K562 (cell line): ENCODE results near the gene SAPCD1. TPM values are rescaled to one million over a fixed set of nuclear protein-coding genes. Genes with fewer than 3 reads are reported as not detected.
A peak's percentile ranks its signal among the peaks of the same experiment; 100 is the strongest.

ENCODE experiments used
- ADNP ChIP-seq: fragments of 200-800 bp; sonication (Bioruptor generic); IDR thresholded peaks from 2 replicates; pipeline ENCODE4 v1.6.1; 2016; ENCODE audit warnings: missing genetic modification characterization, missing compliant biosample characterization
- ARID4B ChIP-seq: sonication (generic); formaldehyde crosslinking; IDR thresholded peaks from 2 replicates; pipeline ENCODE4 v1.8.0; 2022; ENCODE audit warnings: mild to moderate bottlenecking, missing genetic modification reagents
- BRD4 ChIP-seq: fragments of 200-600 bp; sonication (generic); IDR thresholded peaks from 2 replicates; pipeline ENCODE4 v1.6.1; 2017; ENCODE audit warnings: inconsistent platforms
- EP300 ChIP-seq: IDR thresholded peaks from 2 replicates; pipeline ENCODE4 v1.6.1; 2012; ENCODE audit warnings: low read length, improper control_type of control experiment
- FOXK1 ChIP-seq: sonication (generic); formaldehyde crosslinking; IDR thresholded peaks from 2 replicates; pipeline ENCODE4 v1.8.0; 2022; ENCODE audit warnings: missing genetic modification reagents, mild to moderate bottlenecking, borderline replicate concordance
- HNRNPLL ChIP-seq: fragments of 200-400 bp; formaldehyde crosslinking; IDR thresholded peaks from 2 replicates; pipeline ENCODE4 v1.6.1; 2017; ENCODE audit warnings: low read length, low read depth, mild to moderate bottlenecking; ENCODE audit not compliant: poor library complexity, severe bottlenecking
- NFE2L1 ChIP-seq: fragments of 450-650 bp; IDR thresholded peaks from 2 replicates; pipeline ENCODE4 v1.6.1; 2016; ENCODE audit warnings: missing genetic modification characterization, low read depth, mild to moderate bottlenecking, missing compliant biosample characterization, moderate library complexity, borderline replicate concordance
- POLR2A ChIP-seq: fragments of 450-650 bp; conservative IDR thresholded peaks from 2 replicates; pipeline ENCODE4 v1.6.1; 2016
- SP1 ChIP-seq: sonication (generic); formaldehyde crosslinking; IDR thresholded peaks from 2 replicates; pipeline ENCODE4 v1.8.1; 2022; ENCODE audit warnings: mild to moderate bottlenecking, missing genetic modification reagents
- TBL1XR1 ChIP-seq, 2 experiments: IDR thresholded peaks; 2 replicates each; pipeline ENCODE4 v1.6.1; 2012; ENCODE audit warnings: improper control_type of control experiment in 2 of 2, low read length in 2 of 2, mild to moderate bottlenecking in 1 of 2
- ZBTB2 ChIP-seq: fragments of 450-650 bp; IDR thresholded peaks from 2 replicates; pipeline ENCODE4 v1.6.1; 2016; ENCODE audit warnings: antibody characterized with exemption
- ZNF224 ChIP-seq: sonication (generic); formaldehyde crosslinking; IDR thresholded peaks from 2 replicates; pipeline ENCODE4 v1.8.0; 2022; ENCODE audit warnings: mild to moderate bottlenecking, missing genetic modification reagents
- ZNF23 ChIP-seq: fragments of 250-450 bp; sonication (Bioruptor Pico); IDR thresholded peaks from 2 replicates; pipeline ENCODE4 v1.4.0; 2020; ENCODE audit warnings: mild to moderate bottlenecking
- ZNF445 ChIP-seq: fragments of 250-450 bp; sonication (Bioruptor Pico); IDR thresholded peaks from 2 replicates; pipeline ENCODE4 v1.4.0; 2020; ENCODE audit warnings: low read depth, mild to moderate bottlenecking, moderate library complexity
- polyA plus RNA-seq, 8 experiments: library from polyadenylated mRNA; depleted of rRNA in 4 of 8; stranded (reverse) in 5 of 8; unstranded in 3 of 8; fragments of >200 nt; fragmentation: Nextera tagmentation in 2 of 8; fragmentation: Illumina TruSeq in 1 of 8; extraction: Ambion mirVana in 2 of 8; extraction: Trizol in 1 of 8; gene quantifications; 2 replicates each; pipeline versions ENCODE4 v1.2.1 to v1.2.3, GENCODE V29; 2011 to 2014; ENCODE audit warnings: inconsistent platforms in 1 of 8, missing spikeins in 1 of 8
- total RNA-seq, 7 experiments: library from RNA; depleted of rRNA in 6 of 7; stranded (reverse); fragments of >200 nt in 6 of 7; fragmentation: Illumina TruSeq in 2 of 7; extraction: Trizol in 2 of 7; gene quantifications; 2 replicates each; pipeline versions ENCODE4 v1.2.1 to v1.2.3, GENCODE V29; 2011 to 2021; ENCODE audit warnings: low replicate concordance in 1 of 7
- TF ChIP-seq, protein P1 (sequence below), 2 experiments: IDR thresholded peaks; 2 replicates each; pipeline ENCODE4 v1.6.1; 2012; ENCODE audit warnings: improper control_type of control experiment in 2 of 2, low read depth in 2 of 2, low read length in 2 of 2, borderline replicate concordance in 1 of 2
- TF ChIP-seq, protein P2 (sequence below): fragments of 250-450 bp; sonication (Bioruptor Pico); IDR thresholded peaks from 2 replicates; pipeline ENCODE4 v1.9.0; 2021; ENCODE audit warnings: mild to moderate bottlenecking, inconsistent platforms

The SAPCD1 gene
- total and polyA plus RNA-seq, 9 of the 15 experiments (the other 6 are each of a cell fraction or from before 2014, with no cell fraction given) = 2.6 to 30.2 (median 7.4) TPM

- TF ChIP-seq ZBTB2 = 0 out of 2 replicates have a peak, but pooled peaks have one; percentile 16
- peak; percentile 99 for TF ChIP-seq POLR2A
- no peak for TF ChIP-seq HNRNPLL
- TF ChIP-seq ZNF445 = 0 out of 2 replicates have a peak, but pooled peaks have one; percentile 57
- TF ChIP-seq SP1 (CRISPR knock-in tag) = peak; percentile 88; the same call in 1 of the 2 replicates
- no peak for TF ChIP-seq ADNP (tag)
- peak; percentile 67 for TF ChIP-seq EP300
- TF ChIP-seq ZNF224 (CRISPR knock-in tag) = peak; percentile 89
- no peak for TF ChIP-seq NFE2L1 (tag)
- TF ChIP-seq ARID4B (CRISPR knock-in tag) = peak; percentile 76
- peak; percentile 98 for TF ChIP-seq FOXK1 (CRISPR knock-in tag)
- TF ChIP-seq, protein P1, sequence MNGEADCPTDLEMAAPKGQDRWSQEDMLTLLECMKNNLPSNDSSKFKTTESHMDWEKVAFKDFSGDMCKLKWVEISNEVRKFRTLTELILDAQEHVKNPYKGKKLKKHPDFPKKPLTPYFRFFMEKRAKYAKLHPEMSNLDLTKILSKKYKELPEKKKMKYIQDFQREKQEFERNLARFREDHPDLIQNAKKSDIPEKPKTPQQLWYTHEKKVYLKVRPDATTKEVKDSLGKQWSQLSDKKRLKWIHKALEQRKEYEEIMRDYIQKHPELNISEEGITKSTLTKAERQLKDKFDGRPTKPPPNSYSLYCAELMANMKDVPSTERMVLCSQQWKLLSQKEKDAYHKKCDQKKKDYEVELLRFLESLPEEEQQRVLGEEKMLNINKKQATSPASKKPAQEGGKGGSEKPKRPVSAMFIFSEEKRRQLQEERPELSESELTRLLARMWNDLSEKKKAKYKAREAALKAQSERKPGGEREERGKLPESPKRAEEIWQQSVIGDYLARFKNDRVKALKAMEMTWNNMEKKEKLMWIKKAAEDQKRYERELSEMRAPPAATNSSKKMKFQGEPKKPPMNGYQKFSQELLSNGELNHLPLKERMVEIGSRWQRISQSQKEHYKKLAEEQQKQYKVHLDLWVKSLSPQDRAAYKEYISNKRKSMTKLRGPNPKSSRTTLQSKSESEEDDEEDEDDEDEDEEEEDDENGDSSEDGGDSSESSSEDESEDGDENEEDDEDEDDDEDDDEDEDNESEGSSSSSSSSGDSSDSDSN (IDR thresholded peaks at IDR 0.05; ENCODE audit: borderline replicate concordance in 1 of 2, low read depth in 2 of 2, low read length in 2 of 2) = peak in 1 of 2 experiments; percentile 83; a peak in 3 of 4 replicates
- TF ChIP-seq BRD4 = peak; percentile 85
- TF ChIP-seq, protein P2, sequence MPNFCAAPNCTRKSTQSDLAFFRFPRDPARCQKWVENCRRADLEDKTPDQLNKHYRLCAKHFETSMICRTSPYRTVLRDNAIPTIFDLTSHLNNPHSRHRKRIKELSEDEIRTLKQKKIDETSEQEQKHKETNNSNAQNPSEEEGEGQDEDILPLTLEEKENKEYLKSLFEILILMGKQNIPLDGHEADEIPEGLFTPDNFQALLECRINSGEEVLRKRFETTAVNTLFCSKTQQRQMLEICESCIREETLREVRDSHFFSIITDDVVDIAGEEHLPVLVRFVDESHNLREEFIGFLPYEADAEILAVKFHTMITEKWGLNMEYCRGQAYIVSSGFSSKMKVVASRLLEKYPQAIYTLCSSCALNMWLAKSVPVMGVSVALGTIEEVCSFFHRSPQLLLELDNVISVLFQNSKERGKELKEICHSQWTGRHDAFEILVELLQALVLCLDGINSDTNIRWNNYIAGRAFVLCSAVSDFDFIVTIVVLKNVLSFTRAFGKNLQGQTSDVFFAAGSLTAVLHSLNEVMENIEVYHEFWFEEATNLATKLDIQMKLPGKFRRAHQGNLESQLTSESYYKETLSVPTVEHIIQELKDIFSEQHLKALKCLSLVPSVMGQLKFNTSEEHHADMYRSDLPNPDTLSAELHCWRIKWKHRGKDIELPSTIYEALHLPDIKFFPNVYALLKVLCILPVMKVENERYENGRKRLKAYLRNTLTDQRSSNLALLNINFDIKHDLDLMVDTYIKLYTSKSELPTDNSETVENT = peak; percentile 97
- TF ChIP-seq ZNF23 = peak; percentile 37; the same call in 1 of the 2 replicates
- peak; percentile 48 to 61; a peak in 2 of 4 replicates for TF ChIP-seq TBL1XR1 (IDR thresholded peaks at IDR 0.05; ENCODE audit: low read length in 2 of 2)
Observed at GRCh38 chr6:31736021-31736767, 26.3 kb upstream of the SAPCD1 start, which contains the start of gene CLIC1 (continued).
